Adrenal gland (tissue), 12 donors: ENCODE measurements around the gene ANKRD18A. TPM values are rescaled to one million over a fixed set of nuclear protein-coding genes. Genes with fewer than 3 reads are reported as not detected.

Source experiments
- DNase-seq, 7 donors: peaks; one replicate each; pipeline ENCODE4 v3.0.0-alpha.2; 2019 to 2020
- H3K27ac ChIP-seq, 5 donors: fragments of 200-600 bp; sonication (generic) in 4 of 5; 1 replicate in 3 of 5; 2 replicates in 2 of 5; pipeline versions ENCODE4 v1.5.1 to v1.8.0; 2016 to 2020; ENCODE audit warnings: mild to moderate bottlenecking in 1 of 5
- H3K27me3 ChIP-seq: fragments of 200-600 bp; 2 replicates; pipeline ENCODE4 v1.8.0; 2021
- H3K36me3 ChIP-seq, 2 donors: fragments of 200-600 bp; replicated peaks in 1 of 2; 1 replicate in 1 of 2; 2 replicates in 1 of 2; pipeline versions ENCODE4 v1.5.1 to v1.8.0; 2018 to 2022
- H3K4me1 ChIP-seq, 2 donors: fragments of 200-600 bp; replicated peaks in 1 of 2; 1 replicate in 1 of 2; 2 replicates in 1 of 2; pipeline versions ENCODE4 v1.5.1 to v1.8.0; 2018 to 2021
- H3K4me3 ChIP-seq, 4 donors: fragments of 200-600 bp; sonication (generic) in 3 of 4; one replicate each; pipeline ENCODE4 v1.5.1; 2016 to 2018
- H3K9me3 ChIP-seq, 3 donors: fragments of 200-600 bp; sonication (generic) in 1 of 3; replicated peaks in 1 of 3; 1 replicate in 2 of 3; 2 replicates in 1 of 3; pipeline versions ENCODE4 v1.5.1 to v1.8.0; 2016 to 2021
- POLR2A ChIP-seq, 2 donors: fragments of 450-650 bp; IDR thresholded peaks; one replicate each; pipeline ENCODE4 v1.6.1; 2017; ENCODE audit warnings: antibody characterized with exemption in 2 of 2, mild to moderate bottlenecking in 2 of 2, moderate library complexity in 1 of 2
- WGBS, 4 donors: extraction: QIAGEN DNeasy Blood & Tissue Kit in 2 of 4; methylation state at CpG; one replicate each; pipeline versions ENCODE4 v1.1.5 to v1.1.7; 2013 to 2017; 5-methylcytosine and 5-hydroxymethylcytosine counted together
- intact Hi-C, 2 donors: fragments of 100-400 bp; cut with DNase I; formaldehyde crosslinking; loops; one replicate each; pipeline versions ENCODE4 v1.14.1 to v1.15.0; 2022 to 2023
- polyA plus RNA-seq, 3 donors: library from polyadenylated mRNA; stranded (reverse); fragments of 200-250 nt in 2 of 3; fragments of 350-450 nt in 1 of 3; fragmentation: Illumina TruSeq in 1 of 3; extraction: RNeasy Lipid Tissue Mini Kit (QIAGEN cat#74804) in 1 of 3; gene quantifications; one replicate each; pipeline ENCODE4 v1.2.3, GENCODE V29; 2013 to 2014
- total RNA-seq, 9 donors: library from RNA; depleted of rRNA in 4 of 9; stranded (reverse); fragments of >200 nt in 4 of 9; fragments of 120-200 nt in 1 of 9; fragmentation: NEBNext Ultra II Directional in 1 of 9; extraction: Animal tissue kit (Norgen Biotek cat#: 25700) in 1 of 9; gene quantifications; one replicate each; pipeline versions ENCODE4 v1.1.0 to v1.2.4, GENCODE V29; 2013 to 2023
- TF ChIP-seq, protein P1 (sequence below), 6 experiments: fragments of 450-650 bp in 4 of 6; fragments of 200-600 bp in 2 of 6; sonication (generic) in 1 of 6; IDR thresholded peaks; 1 replicate in 5 of 6; 2 replicates in 1 of 6; pipeline versions ENCODE4 v1.5.1 to v1.8.0; 2016 to 2021; ENCODE audit warnings: antibody characterized with exemption in 6 of 6, mild to moderate bottlenecking in 2 of 6, moderate library complexity in 1 of 6
- donor health status: healthy with polysubstance abuse.
- donor health status: Bipolar disorder and iron deficiency.
- donor health status: DM: yes; HTN: yes; CAD: no.
- donor health status: DM: no; HTN: no; CAD: no.
- donor health status: DM: no; HTN: no; CAD: no.
- donor health status: DM: yes; HTN: yes; CAD: no.

Gene ANKRD18A
- total and polyA plus RNA-seq, 12 donors: 0.07 to 0.56 (median 0.15) TPM; not detected in 4

DNA sequence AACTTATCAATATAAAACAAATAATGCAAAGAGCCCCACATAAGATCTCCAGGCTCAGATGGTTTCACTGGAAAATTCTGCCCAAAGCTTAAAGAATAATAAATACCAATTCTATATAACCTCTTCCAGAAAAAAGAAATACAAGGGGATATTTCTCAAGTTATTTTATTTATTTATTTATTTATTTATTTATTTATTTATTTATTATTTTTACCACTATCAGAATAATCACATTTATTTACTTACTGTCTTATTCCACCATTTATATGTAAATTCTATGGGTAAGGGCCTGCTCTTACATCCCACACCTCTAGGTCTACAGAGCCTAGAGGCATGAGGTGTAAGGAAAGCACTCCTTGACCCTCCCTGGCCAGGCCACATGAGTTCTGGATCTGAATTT lies 91.1 kb downstream of the ANKRD18A start:
- H3K9me3 ChIP-seq: no peaks in the 10 kb centered on the region
- no peak overlapping the region for H3K4me3 ChIP-seq
- no peaks in the 10 kb centered on the region for H3K27me3 ChIP-seq
- no peaks in the 10 kb centered on the region for H3K36me3 ChIP-seq
- no peaks in the 10 kb centered on the region for H3K4me1 ChIP-seq
- H3K27ac ChIP-seq: no peak overlapping the region
- DNase-seq: no peak
- TF ChIP-seq POLR2A (IDR thresholded peaks at IDR 0.05): no peak
- TF ChIP-seq, protein P1, sequence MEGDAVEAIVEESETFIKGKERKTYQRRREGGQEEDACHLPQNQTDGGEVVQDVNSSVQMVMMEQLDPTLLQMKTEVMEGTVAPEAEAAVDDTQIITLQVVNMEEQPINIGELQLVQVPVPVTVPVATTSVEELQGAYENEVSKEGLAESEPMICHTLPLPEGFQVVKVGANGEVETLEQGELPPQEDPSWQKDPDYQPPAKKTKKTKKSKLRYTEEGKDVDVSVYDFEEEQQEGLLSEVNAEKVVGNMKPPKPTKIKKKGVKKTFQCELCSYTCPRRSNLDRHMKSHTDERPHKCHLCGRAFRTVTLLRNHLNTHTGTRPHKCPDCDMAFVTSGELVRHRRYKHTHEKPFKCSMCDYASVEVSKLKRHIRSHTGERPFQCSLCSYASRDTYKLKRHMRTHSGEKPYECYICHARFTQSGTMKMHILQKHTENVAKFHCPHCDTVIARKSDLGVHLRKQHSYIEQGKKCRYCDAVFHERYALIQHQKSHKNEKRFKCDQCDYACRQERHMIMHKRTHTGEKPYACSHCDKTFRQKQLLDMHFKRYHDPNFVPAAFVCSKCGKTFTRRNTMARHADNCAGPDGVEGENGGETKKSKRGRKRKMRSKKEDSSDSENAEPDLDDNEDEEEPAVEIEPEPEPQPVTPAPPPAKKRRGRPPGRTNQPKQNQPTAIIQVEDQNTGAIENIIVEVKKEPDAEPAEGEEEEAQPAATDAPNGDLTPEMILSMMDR (IDR thresholded peaks at IDR 0.05): no peak
- intact Hi-C loops: no loop called here

DNA sequence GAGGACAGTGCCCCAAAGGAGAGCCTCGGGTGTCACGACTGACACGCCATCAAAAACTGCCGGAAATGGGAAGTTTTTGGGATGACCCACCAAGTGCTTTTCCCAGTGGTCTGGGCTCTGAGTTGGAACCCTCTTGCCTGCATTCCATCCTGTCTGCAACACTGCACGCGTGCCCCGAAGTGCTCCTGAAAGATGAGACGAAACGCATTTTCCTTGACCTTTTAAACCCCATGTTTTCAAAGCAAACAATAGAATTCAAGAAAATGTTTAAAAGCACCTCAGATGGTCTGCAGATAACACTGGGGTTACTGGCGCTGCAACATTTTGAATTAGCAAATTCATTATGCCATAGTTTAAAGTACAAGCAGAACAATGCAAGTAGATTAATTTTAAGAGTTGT lies 92.9 kb downstream of the ANKRD18A start:
- Histone ChIP-seq H3K36me3 (no peaks in the 10 kb centered on the region), H3K9me3 (no peaks in the 10 kb centered on the region), H3K27me3 (no peaks in the 10 kb centered on the region), H3K4me3 (no peak overlapping the region), H3K27ac (no peak overlapping the region), H3K4me1 (no peaks in the 10 kb centered on the region)
- no peak for DNase-seq
- intact Hi-C loops: no loop called here
- TF ChIP-seq, protein P1 (IDR thresholded peaks at IDR 0.05): no peak
- no peak for TF ChIP-seq POLR2A (IDR thresholded peaks at IDR 0.05)
- 35 to 47% (median 37%) methylated on average over 10 of the region's 10 CpGs for WGBS, 4 donors

DNA sequence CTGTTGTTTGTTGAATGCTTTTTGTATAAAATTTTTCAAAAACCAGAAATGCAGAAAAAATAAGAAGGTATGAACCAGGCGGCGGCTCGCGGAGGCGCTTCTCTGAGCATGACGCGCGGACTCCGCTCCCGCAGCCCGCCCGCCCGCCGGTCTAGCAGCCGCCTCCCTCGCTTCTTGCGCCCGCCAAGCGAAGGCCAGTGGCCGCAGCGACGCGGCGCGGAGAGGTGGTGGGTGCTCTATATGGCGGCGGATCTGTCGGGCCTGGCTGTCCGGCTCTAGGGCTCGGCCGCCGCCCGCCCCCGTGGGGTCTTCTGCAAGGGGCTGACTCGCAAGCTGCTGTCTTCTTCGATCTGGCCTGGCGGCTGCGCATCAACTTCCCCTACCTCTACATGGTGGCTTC lies 93.8 kb downstream of the ANKRD18A start:
- Histone ChIP-seq H3K27me3 (no peaks in the 10 kb centered on the region), H3K4me1 (no peaks in the 10 kb centered on the region), H3K9me3 (no peaks in the 10 kb centered on the region), H3K27ac (no peak overlapping the region), H3K36me3 (no peaks in the 10 kb centered on the region), H3K4me3 (no peak overlapping the region)
- intact Hi-C loops: no loop called here
- TF ChIP-seq, protein P1 (IDR thresholded peaks at IDR 0.05): no peak
- no peak for TF ChIP-seq POLR2A (IDR thresholded peaks at IDR 0.05)
- WGBS, 4 donors: 32 to 66% (median 61%) methylated on average over 12 to 38 of the region's 38 CpGs
- no peak for DNase-seq

DNA sequence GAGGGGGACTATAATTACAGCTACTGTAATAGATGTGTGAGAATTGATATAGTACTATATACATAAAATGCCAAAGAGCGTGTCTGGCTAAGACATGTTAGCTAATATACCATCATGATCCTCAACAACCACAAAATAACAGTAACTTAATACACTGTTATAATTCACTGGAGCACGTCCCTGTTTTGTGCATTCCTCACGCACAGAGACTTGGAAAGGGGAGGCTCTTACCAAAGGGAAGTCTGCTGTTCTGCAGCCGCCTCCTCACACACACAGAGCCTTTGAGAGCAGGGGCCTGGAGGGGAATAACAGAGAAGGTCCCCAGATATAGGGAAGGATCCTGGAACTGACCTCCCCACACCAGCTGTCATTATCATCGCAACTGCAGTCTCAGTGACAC lies 97.3 kb downstream of the ANKRD18A start:
- H3K9me3 ChIP-seq: no peaks in the 10 kb centered on the region
- H3K27ac ChIP-seq: no peak overlapping the region
- H3K36me3 ChIP-seq: no peaks in the 10 kb centered on the region
- no peak overlapping the region for H3K4me3 ChIP-seq
- 73 to 98% (median 79%) methylated on average over 4 to 5 of the region's 5 CpGs for WGBS, 4 donors
- no peaks in the 10 kb centered on the region for H3K4me1 ChIP-seq
- H3K27me3 ChIP-seq: no peaks in the 10 kb centered on the region
- intact Hi-C loops: no loop called here
- DNase-seq: no peak
- TF ChIP-seq, protein P1 (IDR thresholded peaks at IDR 0.05): no peak
- TF ChIP-seq POLR2A (IDR thresholded peaks at IDR 0.05): no peak
